HEK293 (cell line): ENCODE results near the gene C4orf50.

Experiments used
- CTCF ChIA-PET: fragments of 350-600 bp; formaldehyde crosslinking; extraction: SDS; loops from one replicate; lab custom pipeline; 2021; ENCODE audit warnings: antibody characterized with exemption; lab: Yijun Ruan, JAX
- POLR2A ChIA-PET: fragments of 300-600 bp; formaldehyde crosslinking; extraction: SDS; loops from one replicate; lab custom pipeline; 2020; ENCODE audit warnings: antibody characterized with exemption, inconsistent platforms; lab: Yijun Ruan, JAX
- H3K27ac ChIP-seq: fragments of 200-500 bp; sonication (Bioruptor generic); 2 replicates; pipeline ENCODE4 v1.5.1; 2014; ENCODE audit warnings: low read depth, low read length, control low read depth, inconsistent platforms; ENCODE audit errors: extremely low read depth
- H3K36me3 ChIP-seq, 2 experiments: fragments of 200-500 bp in 1 of 2; sonication (Bioruptor generic) in 1 of 2; 1 replicate in 1 of 2; 2 replicates in 1 of 2; pipeline ENCODE4 v1.5.1; 2014 to 2017; ENCODE audit warnings: inconsistent platforms in 2 of 2, low read length in 2 of 2; ENCODE audit not compliant: control insufficient read depth in 2 of 2, insufficient read depth in 1 of 2
- H3K4me1 ChIP-seq: fragments of 200-500 bp; sonication (Bioruptor generic); 2 replicates; pipeline ENCODE4 v1.5.1; 2014; ENCODE audit warnings: mild to moderate bottlenecking, low read length, inconsistent platforms; ENCODE audit not compliant: control insufficient read depth, insufficient read depth
- H3K4me3 ChIP-seq: 2 replicates; pipeline ENCODE4 v1.5.1; 2011; ENCODE audit warnings: low read depth, mild to moderate bottlenecking, control low read depth, low read length, moderate library complexity
- H3K9me3 ChIP-seq: fragments of 200-500 bp; sonication (Bioruptor generic); 2 replicates; pipeline ENCODE4 v1.5.1; 2014; ENCODE audit warnings: low read depth, low read length, inconsistent platforms; ENCODE audit not compliant: control insufficient read depth, insufficient read depth
- GLIS1 ChIP-seq: fragments of 450-650 bp; formaldehyde crosslinking; IDR thresholded peaks from 2 replicates; pipeline ENCODE4 v1.5.1; 2016; ENCODE audit warnings: missing biosample characterization, missing genetic modification characterization
- HOXD13 ChIP-seq: sonication (generic); formaldehyde crosslinking; IDR thresholded peaks from 2 replicates; pipeline ENCODE4 v1.8.0; 2022; ENCODE audit warnings: missing genetic modification reagents, borderline replicate concordance
- KLF8 ChIP-seq: fragments of 450-650 bp; formaldehyde crosslinking; IDR thresholded peaks from 2 replicates; pipeline ENCODE4 v1.5.1; 2016; ENCODE audit warnings: missing biosample characterization, missing genetic modification characterization
- OVOL3 ChIP-seq: fragments of 450-650 bp; formaldehyde crosslinking; IDR thresholded peaks from 2 replicates; pipeline ENCODE4 v1.5.1; 2016; ENCODE audit warnings: missing biosample characterization, missing genetic modification characterization
- REST ChIP-seq: fragments of 450-650 bp; formaldehyde crosslinking; IDR thresholded peaks from 2 replicates; pipeline ENCODE4 v1.5.1; 2016; ENCODE audit warnings: missing biosample characterization, missing genetic modification characterization
- SALL2 ChIP-seq: fragments of 450-650 bp; formaldehyde crosslinking; IDR thresholded peaks from 2 replicates; pipeline ENCODE4 v1.5.0; 2017; ENCODE audit warnings: missing biosample characterization, mild to moderate bottlenecking, missing genetic modification characterization, borderline replicate concordance
- ZBTB1 ChIP-seq: fragments of 450-650 bp; formaldehyde crosslinking; IDR thresholded peaks from 2 replicates; pipeline ENCODE4 v1.5.1; 2016; ENCODE audit warnings: missing biosample characterization, missing genetic modification characterization
- ZBTB20 ChIP-seq: fragments of 450-650 bp; formaldehyde crosslinking; IDR thresholded peaks from 2 replicates; pipeline ENCODE4 v1.5.1; 2016; ENCODE audit warnings: missing biosample characterization, missing genetic modification characterization
- ZBTB49 ChIP-seq: fragments of 450-650 bp; formaldehyde crosslinking; IDR thresholded peaks from 2 replicates; pipeline ENCODE4 v1.5.1; 2016; ENCODE audit warnings: missing biosample characterization, missing genetic modification characterization, low read depth
- ZNF398 ChIP-seq: fragments of 450-650 bp; formaldehyde crosslinking; IDR thresholded peaks from 2 replicates; pipeline ENCODE4 v1.5.1; 2017; ENCODE audit warnings: missing biosample characterization, missing genetic modification characterization
- ZNF423 ChIP-seq: fragments of 450-650 bp; formaldehyde crosslinking; IDR thresholded peaks from 2 replicates; pipeline ENCODE4 v1.5.1; 2016; ENCODE audit warnings: missing biosample characterization, missing genetic modification characterization
- ZNF433 ChIP-seq: fragments of 450-650 bp; formaldehyde crosslinking; IDR thresholded peaks from 2 replicates; pipeline ENCODE4 v1.5.1; 2016; ENCODE audit warnings: missing biosample characterization, missing genetic modification characterization, low read depth
- ZNF514 ChIP-seq: fragments of 450-650 bp; formaldehyde crosslinking; IDR thresholded peaks from 2 replicates; pipeline ENCODE4 v1.5.1; 2016; ENCODE audit warnings: missing biosample characterization, missing genetic modification characterization
- ZSCAN16 ChIP-seq: fragments of 450-650 bp; formaldehyde crosslinking; IDR thresholded peaks from 2 replicates; pipeline ENCODE4 v1.5.1; 2016; ENCODE audit warnings: missing biosample characterization, missing genetic modification characterization

Gene C4orf50

GRCh38 chr4:5969336-5969735, 48.9 kb downstream of the C4orf50 start:
- Histone ChIP-seq H3K27ac (no peak overlapping the region), H3K4me3 (no peak overlapping the region), H3K36me3 (no peaks in the 10 kb centered on the region), H3K9me3 (no peaks in the 10 kb centered on the region), H3K4me1 (no peaks in the 10 kb centered on the region)
- ChIA-PET POLR2A (no interaction called here), CTCF (no interaction called here)
- no peak for TF ChIP-seq ZNF514 (tag by site-specific recombination)
- TF ChIP-seq ZNF398 (tag by site-specific recombination), result no peak
- TF ChIP-seq ZNF423, result no peak
- TF ChIP-seq OVOL3 (tag by site-specific recombination), result no peak
- no peak for TF ChIP-seq ZNF433 (tag by site-specific recombination)
- TF ChIP-seq SALL2 (tag by site-specific recombination), result no peak
- TF ChIP-seq GLIS1, result no peak
- TF ChIP-seq HOXD13, result no peak
- no peak for TF ChIP-seq REST (tag by site-specific recombination)

- Histone ChIP-seq H3K9me3 (no peaks in the 10 kb centered on the region), H3K27ac (no peak overlapping the region), H3K4me1 (no peaks in the 10 kb centered on the region), H3K4me3 (no peak overlapping the region)
- POLR2A ChIA-PET, result no interaction called here
- CTCF ChIA-PET, result no interaction called here
- no peak for TF ChIP-seq KLF8 (tag by site-specific recombination)
- TF ChIP-seq, all 188 proteins: peak for 0
- H3K36me3 ChIP-seq, result no peaks in the 10 kb centered on the region
These were observed 50.0 kb downstream of the C4orf50 start for GRCh38 chr4:5968246-5968645.

GRCh38 chr4:5967783-5968182, 50.4 kb downstream of the C4orf50 start:
- H3K27ac ChIP-seq, result no peak overlapping the region
- no peaks in the 10 kb centered on the region for H3K36me3 ChIP-seq
- ChIA-PET POLR2A (no interaction called here), CTCF (no interaction called here)
- no peaks in the 10 kb centered on the region for H3K9me3 ChIP-seq
- H3K4me3 ChIP-seq, result no peak overlapping the region
- no peak for TF ChIP-seq ZBTB1 (tag by site-specific recombination)
- TF ChIP-seq ZBTB49 (tag by site-specific recombination), result no peak
- TF ChIP-seq ZBTB20 (tag by site-specific recombination), result no peak
- TF ChIP-seq ZSCAN16 (tag by site-specific recombination), result no peak
- no peaks in the 10 kb centered on the region for H3K4me1 ChIP-seq
